Raji (cell line): Measurements from ENCODE around the gene SERGEF.

Source experiments
- POLR2A ChIP-seq: IDR thresholded peaks from 2 replicates; pipeline ENCODE4 v1.6.1; 2011; ENCODE audit warnings: low read depth, low read length, control low read depth; ENCODE audit not compliant: insufficient read depth

The SERGEF gene

GRCh38 chr11:17831228-17831627, 181.6 kb downstream of the SERGEF start:
- no peak for TF ChIP-seq POLR2A

GRCh38 chr11:17828311-17828751, 184.5 kb downstream of the SERGEF start:
- no peak for TF ChIP-seq POLR2A

GRCh38 chr11:17827006-17827405, 185.8 kb downstream of the SERGEF start:
- TF ChIP-seq POLR2A = no peak

- TF ChIP-seq POLR2A = no peak
These were observed 190.5 kb downstream of the SERGEF start for GRCh38 chr11:17822401-17822781.

- TF ChIP-seq POLR2A = no peak
These were observed 191.0 kb downstream of the SERGEF start for GRCh38 chr11:17821648-17822400.

- no peak for TF ChIP-seq POLR2A
These were observed 196.5 kb downstream of the SERGEF start for GRCh38 chr11:17816232-17816931.

GRCh38 chr11:17814546-17814945, 198.3 kb downstream of the SERGEF start:
- TF ChIP-seq POLR2A = no peak

- TF ChIP-seq POLR2A = no peak
These were observed 199.3 kb downstream of the SERGEF start for GRCh38 chr11:17813391-17814059.

- no peak for TF ChIP-seq POLR2A
These were observed 200.0 kb downstream of the SERGEF start for GRCh38 chr11:17812865-17813187.

GRCh38 chr11:17812091-17812864, 200.6 kb downstream of the SERGEF start:
- no peak for TF ChIP-seq POLR2A

GRCh38 chr11:17811352-17811751, 201.5 kb downstream of the SERGEF start:
- TF ChIP-seq POLR2A = no peak

- TF ChIP-seq POLR2A = no peak
These were observed 202.1 kb downstream of the SERGEF start for GRCh38 chr11:17810746-17811145.

- TF ChIP-seq POLR2A = no peak
These were observed 202.8 kb downstream of the SERGEF start for GRCh38 chr11:17810041-17810440.

GRCh38 chr11:17807034-17807433, 205.8 kb downstream of the SERGEF start:
- TF ChIP-seq POLR2A = no peak

GRCh38 chr11:17805873-17806272, 207.0 kb downstream of the SERGEF start:
- no peak for TF ChIP-seq POLR2A
